Endothelial cell of umbilical vein (primary cell): ENCODE data around the gene BMERB1. TPM values are rescaled to one million over a fixed set of nuclear protein-coding genes. Genes with fewer than 3 reads are reported as not detected.

ENCODE experiments used
- BruUV-seq: library from RNA; stranded (reverse); fragments of 400-500 nt; replicated peaks from 2 replicates; lab custom pipeline; 2021; lab: Mats Ljungman, UMichigan
- CTCF ChIA-PET: fragments of 300-600, 350-600 bp; sonication (Branson Sonifier 250); formaldehyde crosslinking; loops from one replicate; lab custom pipeline; 2021; ENCODE audit warnings: antibody characterized with exemption, inconsistent platforms; lab: Charles Lee
- POLR2A ChIA-PET: fragments of 300-600, 350-600 bp; sonication (Branson Sonifier 250); formaldehyde crosslinking; loops from one replicate; lab custom pipeline; 2021; ENCODE audit warnings: antibody characterized with exemption, inconsistent platforms; lab: Charles Lee
- DNase-seq: peaks from one replicate; pipeline ENCODE4 v3.0.0-alpha.2; 2011; ENCODE audit warnings: low read depth, low spot score
- FAIRE-seq: peaks from 2 replicates; lab custom pipeline; 2011; peaks lifted over from hg19 to GRCh38; lab: Jason Lieb, UNC
- H2AFZ ChIP-seq: 2 replicates; pipeline ENCODE4 v1.6.0; 2012; ENCODE audit warnings: low read depth, low read length, control low read depth, inconsistent platforms
- H3K27ac ChIP-seq: 2 replicates; pipeline ENCODE4 v1.5.1; 2011; ENCODE audit warnings: low read depth, mild to moderate bottlenecking, control low read depth, low read length, moderate library complexity; ENCODE audit not compliant: insufficient read depth
- H3K27me3 ChIP-seq, 2 experiments: 2 replicates each; pipeline versions ENCODE4 v1.6.0 to v1.6.1; 2011; ENCODE audit warnings: low read length in 2 of 2, mixed read lengths in 1 of 2; ENCODE audit not compliant: control insufficient read depth in 2 of 2, insufficient read depth in 2 of 2
- H3K36me3 ChIP-seq, 2 experiments: 2 replicates in 1 of 2; 3 replicates in 1 of 2; pipeline ENCODE4 v1.5.1; 2011; ENCODE audit warnings: low read length in 2 of 2, mild to moderate bottlenecking in 1 of 2, moderate library complexity in 1 of 2; ENCODE audit not compliant: control insufficient read depth in 2 of 2, insufficient read depth in 2 of 2; ENCODE audit errors: extremely low read depth in 1 of 2
- H3K4me1 ChIP-seq: 3 replicates; pipeline ENCODE4 v1.5.1; 2011; ENCODE audit warnings: mild to moderate bottlenecking, low read length; ENCODE audit not compliant: control insufficient read depth, insufficient read depth; ENCODE audit errors: extremely low read depth
- H3K4me2 ChIP-seq: 2 replicates; pipeline ENCODE4 v1.6.1; 2011; ENCODE audit warnings: low read length, control low read depth, mixed read lengths; ENCODE audit not compliant: insufficient read depth
- H3K4me3 ChIP-seq, 3 experiments: fragments of 200-600 bp in 1 of 3; sonication (generic), shearing (Covaris generic) in 1 of 3; replicated peaks in 1 of 3; 2 replicates each; pipeline ENCODE4 v1.5.1; 2011 to 2016; ENCODE audit warnings: control low read depth in 3 of 3, low read length in 3 of 3, mild to moderate bottlenecking in 2 of 3, inconsistent platforms in 1 of 3, low read depth in 1 of 3, moderate library complexity in 1 of 3; ENCODE audit not compliant: insufficient read depth in 1 of 3
- H3K79me2 ChIP-seq: 2 replicates; pipeline ENCODE4 v1.6.0; 2012; ENCODE audit warnings: low read length, inconsistent platforms; ENCODE audit not compliant: control insufficient read depth, insufficient read depth
- H3K9ac ChIP-seq: replicated peaks from 2 replicates; pipeline ENCODE3; 2011; ENCODE audit warnings: low read length, control low read depth; ENCODE audit not compliant: insufficient read depth; ENCODE audit errors: extremely low read depth
- H3K9me1 ChIP-seq: replicated peaks from 3 replicates; pipeline ENCODE4 v1.6.0; 2011; ENCODE audit warnings: mild to moderate bottlenecking, low read length; ENCODE audit not compliant: control insufficient read depth, insufficient read depth; ENCODE audit errors: extremely low read depth
- H3K9me3 ChIP-seq: replicated peaks from 2 replicates; pipeline ENCODE4 v1.5.1; 2012; ENCODE audit warnings: low read length, inconsistent platforms; ENCODE audit not compliant: control insufficient read depth, insufficient read depth
- H4K20me1 ChIP-seq: replicated peaks from 2 replicates; pipeline ENCODE3; 2011; ENCODE audit warnings: mild to moderate bottlenecking, low read length; ENCODE audit not compliant: control insufficient read depth, insufficient read depth; ENCODE audit errors: extremely low read depth
- EZH2 ChIP-seq: IDR thresholded peaks from 2 replicates; pipeline ENCODE4 v1.6.1; 2012; ENCODE audit warnings: borderline replicate concordance, low read depth, mild to moderate bottlenecking, moderate library complexity, low read length, inconsistent platforms; ENCODE audit not compliant: severe bottlenecking
- FOS ChIP-seq: IDR thresholded peaks from 2 replicates; pipeline ENCODE4 v1.6.1; 2011; ENCODE audit warnings: mild to moderate bottlenecking, low read length, moderate library complexity, borderline replicate concordance; ENCODE audit not compliant: insufficient read depth
- GATA2 ChIP-seq: IDR thresholded peaks from 2 replicates; pipeline ENCODE4 v1.7.0; 2011; ENCODE audit warnings: low read depth, mild to moderate bottlenecking, moderate library complexity, mixed read lengths, low read length; ENCODE audit not compliant: insufficient read length, insufficient read depth
- JUN ChIP-seq: IDR thresholded peaks from 2 replicates; pipeline ENCODE4 v1.6.1; 2011; ENCODE audit warnings: borderline replicate concordance, low read depth; ENCODE audit not compliant: insufficient read length, insufficient read depth
- MYC ChIP-seq: IDR thresholded peaks from one replicate; pipeline ENCODE4 v1.6.1; 2011; ENCODE audit warnings: mild to moderate bottlenecking, low read depth, low read length
- POLR2A ChIP-seq: IDR thresholded peaks from 2 replicates; pipeline ENCODE4 v1.6.1; 2012; ENCODE audit warnings: low read depth, mild to moderate bottlenecking, control low read depth, low read length
- POLR2AphosphoS5 ChIP-seq: IDR thresholded peaks from 2 replicates; pipeline ENCODE4 v1.6.1; 2012; ENCODE audit warnings: low read depth, mild to moderate bottlenecking, control low read depth, low read length, moderate library complexity; ENCODE audit not compliant: insufficient read depth
- dilution Hi-C: fragments of 300-500 bp; cut with MboI; formaldehyde crosslinking; loops from one replicate; pipeline ENCODE4 v1.15.0; 2019; ENCODE audit warnings: low sequenced_read_pairs; ENCODE audit not compliant: extremely low pct_ligation_motif_present
- intact Hi-C: fragments of 100-400 bp; cut with micrococcal nuclease; formaldehyde crosslinking; loops from one replicate; pipeline ENCODE4 v1.10.0; 2022
- polyA plus RNA-seq, 4 experiments: library from polyadenylated mRNA; depleted of rRNA in 3 of 4; stranded (reverse) in 3 of 4; unstranded in 1 of 4; fragments of >200 nt; gene quantifications; 2 replicates each; pipeline versions ENCODE4 v1.2.1 to v1.2.3, GENCODE V29; 2011 to 2012; ENCODE audit warnings: missing spikeins in 1 of 4
- total RNA-seq: library from RNA; stranded (reverse); gene quantifications from 2 replicates; pipeline ENCODE4 v1.2.3, GENCODE V29; 2021
- TF ChIP-seq, protein P1 (sequence below): IDR thresholded peaks from 2 replicates; pipeline ENCODE4 v1.6.1; 2011; ENCODE audit not compliant: insufficient read depth, insufficient read length
- TF ChIP-seq, protein P2 (sequence below), 2 donors: IDR thresholded peaks; 1 replicate in 1 of 2; 2 replicates in 1 of 2; pipeline ENCODE4 v1.5.1; 2011; ENCODE audit warnings: low read length in 2 of 2, mild to moderate bottlenecking in 2 of 2, moderate library complexity in 2 of 2, control low read depth in 1 of 2, inconsistent platforms in 1 of 2, low read depth in 1 of 2; ENCODE audit not compliant: insufficient read depth in 1 of 2; ENCODE audit errors: extremely low read depth in 1 of 2

The BMERB1 gene
- total and polyA plus RNA-seq, 2 donors (not counting 3 experiments of a cell fraction or from before 2014, with no cell fraction given): 14.1 to 17.4 TPM

DNA sequence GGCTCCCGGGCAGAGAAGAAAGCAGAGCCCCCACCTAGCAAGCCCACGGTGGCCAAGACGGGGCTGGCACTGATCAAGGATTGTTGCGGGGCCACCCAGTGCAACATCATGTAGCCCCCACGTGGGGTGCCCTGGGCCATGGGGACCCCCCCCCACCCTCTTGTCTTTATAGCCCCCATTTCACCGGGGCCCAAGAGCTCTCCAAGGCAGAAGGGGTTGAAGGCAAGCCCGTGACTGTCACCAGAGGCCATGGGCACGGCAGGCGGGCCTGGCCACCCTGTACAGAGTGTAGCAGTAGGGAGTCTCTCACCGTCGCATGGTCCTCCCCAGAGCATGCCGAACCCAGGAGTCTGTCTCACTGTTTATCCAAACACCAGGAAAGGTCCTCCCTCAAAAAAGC, 152.3 kb downstream of the BMERB1 start:
- no peak for DNase-seq
- no peak for FAIRE-seq
- H3K4me3 ChIP-seq: no peak overlapping the region
- H3K9me1 ChIP-seq: no peaks in the 10 kb centered on the region
- H2AFZ ChIP-seq: no peak overlapping the region
- no peak overlapping the region for H3K27ac ChIP-seq
- H3K9me3 ChIP-seq: no peaks in the 10 kb centered on the region
- intact Hi-C loops: no loop called here
- H3K79me2 ChIP-seq: no peaks in the 10 kb centered on the region
- H3K27me3 ChIP-seq: no peaks in the 10 kb centered on the region
- no peaks in the 10 kb centered on the region for H4K20me1 ChIP-seq
- ChIA-PET POLR2A (no interaction called here), CTCF (interaction anchor here (1.2 to 2.4 kb wide), 2 partner anchors 25 to 36 kb away, joined by 3 to 6 read pairs; no protein-coding TSS in a partner anchor)
- no TSS peak for BruUV-seq
- dilution Hi-C loops: no loop called here
- peaks cover 14% of the 10 kb centered on the region for H3K4me1 ChIP-seq
- no peaks in the 10 kb centered on the region for H3K36me3 ChIP-seq
- TF ChIP-seq JUN: no peak
- no peak for TF ChIP-seq EZH2
- TF ChIP-seq, protein P1, sequence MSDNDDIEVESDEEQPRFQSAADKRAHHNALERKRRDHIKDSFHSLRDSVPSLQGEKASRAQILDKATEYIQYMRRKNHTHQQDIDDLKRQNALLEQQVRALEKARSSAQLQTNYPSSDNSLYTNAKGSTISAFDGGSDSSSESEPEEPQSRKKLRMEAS: no peak
- TF ChIP-seq, protein P2, sequence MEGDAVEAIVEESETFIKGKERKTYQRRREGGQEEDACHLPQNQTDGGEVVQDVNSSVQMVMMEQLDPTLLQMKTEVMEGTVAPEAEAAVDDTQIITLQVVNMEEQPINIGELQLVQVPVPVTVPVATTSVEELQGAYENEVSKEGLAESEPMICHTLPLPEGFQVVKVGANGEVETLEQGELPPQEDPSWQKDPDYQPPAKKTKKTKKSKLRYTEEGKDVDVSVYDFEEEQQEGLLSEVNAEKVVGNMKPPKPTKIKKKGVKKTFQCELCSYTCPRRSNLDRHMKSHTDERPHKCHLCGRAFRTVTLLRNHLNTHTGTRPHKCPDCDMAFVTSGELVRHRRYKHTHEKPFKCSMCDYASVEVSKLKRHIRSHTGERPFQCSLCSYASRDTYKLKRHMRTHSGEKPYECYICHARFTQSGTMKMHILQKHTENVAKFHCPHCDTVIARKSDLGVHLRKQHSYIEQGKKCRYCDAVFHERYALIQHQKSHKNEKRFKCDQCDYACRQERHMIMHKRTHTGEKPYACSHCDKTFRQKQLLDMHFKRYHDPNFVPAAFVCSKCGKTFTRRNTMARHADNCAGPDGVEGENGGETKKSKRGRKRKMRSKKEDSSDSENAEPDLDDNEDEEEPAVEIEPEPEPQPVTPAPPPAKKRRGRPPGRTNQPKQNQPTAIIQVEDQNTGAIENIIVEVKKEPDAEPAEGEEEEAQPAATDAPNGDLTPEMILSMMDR (IDR thresholded peaks at IDR 0.05; ENCODE audit: extremely low read depth in 1 of 2, insufficient read depth in 1 of 2, low read depth in 1 of 2, low read length in 2 of 2): no peak
- no peak for TF ChIP-seq POLR2A
- TF ChIP-seq FOS: no peak
- TF ChIP-seq MYC: no peak
- TF ChIP-seq POLR2AphosphoS5: no peak
- no peak for TF ChIP-seq GATA2
- H3K9ac ChIP-seq: no peak overlapping the region
- H3K4me2 ChIP-seq: no peak overlapping the region
